Uterus (tissue), 2 donors: ENCODE results near the gene NUBPL.

Experiments
- POLR2A ChIP-seq, 2 donors: fragments of 450-650 bp; IDR thresholded peaks; one replicate each; pipeline ENCODE4 v1.6.1; 2016; ENCODE audit warnings: antibody characterized with exemption in 2 of 2, mild to moderate bottlenecking in 1 of 2, moderate library complexity in 1 of 2
- TF ChIP-seq, protein P1 (sequence below), 4 experiments: fragments of 200-600 bp in 2 of 4; fragments of 450-650 bp in 2 of 4; sonication (generic) in 2 of 4; IDR thresholded peaks; one replicate each; pipeline ENCODE4 v1.5.1; 2016 to 2019; ENCODE audit warnings: antibody characterized with exemption in 4 of 4, mild to moderate bottlenecking in 2 of 4, moderate library complexity in 1 of 4

DNA sequence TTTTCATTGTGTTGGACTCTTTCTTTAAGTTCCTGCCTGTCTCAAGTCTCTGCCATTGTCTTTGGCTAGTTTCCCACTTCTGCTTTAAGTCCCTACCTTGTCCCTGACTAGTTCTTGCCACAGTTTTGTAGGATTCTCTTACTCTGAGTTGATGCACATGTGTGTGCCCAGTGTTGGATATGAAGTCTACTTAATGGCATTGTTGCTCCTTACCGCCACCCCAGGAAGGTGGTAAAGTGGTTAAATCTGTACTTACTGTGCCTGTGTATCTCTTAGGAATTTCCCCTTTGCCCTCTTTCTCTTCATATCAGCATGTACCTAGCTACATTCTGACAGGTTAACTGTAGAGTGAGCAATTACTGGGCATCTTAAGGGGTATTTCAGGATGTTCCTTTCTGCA lies 227.1 kb downstream of the NUBPL start:
- TF ChIP-seq, protein P1, sequence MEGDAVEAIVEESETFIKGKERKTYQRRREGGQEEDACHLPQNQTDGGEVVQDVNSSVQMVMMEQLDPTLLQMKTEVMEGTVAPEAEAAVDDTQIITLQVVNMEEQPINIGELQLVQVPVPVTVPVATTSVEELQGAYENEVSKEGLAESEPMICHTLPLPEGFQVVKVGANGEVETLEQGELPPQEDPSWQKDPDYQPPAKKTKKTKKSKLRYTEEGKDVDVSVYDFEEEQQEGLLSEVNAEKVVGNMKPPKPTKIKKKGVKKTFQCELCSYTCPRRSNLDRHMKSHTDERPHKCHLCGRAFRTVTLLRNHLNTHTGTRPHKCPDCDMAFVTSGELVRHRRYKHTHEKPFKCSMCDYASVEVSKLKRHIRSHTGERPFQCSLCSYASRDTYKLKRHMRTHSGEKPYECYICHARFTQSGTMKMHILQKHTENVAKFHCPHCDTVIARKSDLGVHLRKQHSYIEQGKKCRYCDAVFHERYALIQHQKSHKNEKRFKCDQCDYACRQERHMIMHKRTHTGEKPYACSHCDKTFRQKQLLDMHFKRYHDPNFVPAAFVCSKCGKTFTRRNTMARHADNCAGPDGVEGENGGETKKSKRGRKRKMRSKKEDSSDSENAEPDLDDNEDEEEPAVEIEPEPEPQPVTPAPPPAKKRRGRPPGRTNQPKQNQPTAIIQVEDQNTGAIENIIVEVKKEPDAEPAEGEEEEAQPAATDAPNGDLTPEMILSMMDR (IDR thresholded peaks at IDR 0.05), result no peak
- no peak for TF ChIP-seq POLR2A (IDR thresholded peaks at IDR 0.05)
